Neutrophil (primary cell): ENCODE measurements around the gene ITGAE.
"Not testable (repeated sequence)": the region's sequence is repeated elsewhere in the genome, so short reads cannot be mapped to it uniquely, and the experiment has no call there.

ENCODE experiments used
- H3K27ac ChIP-seq: fragments of 200-600 bp; sonication (generic); 2 replicates; pipeline ENCODE4 v1.5.1; 2016; ENCODE audit warnings: mild to moderate bottlenecking, moderate library complexity
- H3K27me3 ChIP-seq: fragments of 200-600 bp; sonication (generic); 2 replicates; pipeline ENCODE4 v1.6.0; 2016; ENCODE audit warnings: mild to moderate bottlenecking
- H3K36me3 ChIP-seq: fragments of 200-600 bp; sonication (generic); 2 replicates; pipeline ENCODE4 v1.5.1; 2017
- H3K4me1 ChIP-seq, 2 experiments: fragments of 200-600 bp in 1 of 2; sonication (generic) in 1 of 2; 1 replicate in 1 of 2; 2 replicates in 1 of 2; pipeline versions ENCODE4 v1.5.1 to v1.6.1; 2013 to 2016; ENCODE audit warnings: low read depth in 1 of 2, low read length in 1 of 2, mild to moderate bottlenecking in 1 of 2, moderate library complexity in 1 of 2; ENCODE audit not compliant: control insufficient read depth in 1 of 2, insufficient read depth in 1 of 2
- H3K4me3 ChIP-seq, 2 experiments: fragments of 200-600 bp in 1 of 2; sonication (generic) in 1 of 2; 1 replicate in 1 of 2; 2 replicates in 1 of 2; pipeline ENCODE4 v1.5.1; 2013 to 2016; ENCODE audit warnings: low read depth in 1 of 2, low read length in 1 of 2, mild to moderate bottlenecking in 1 of 2, moderate library complexity in 1 of 2
- H3K9me3 ChIP-seq: fragments of 200-600 bp; sonication (generic); 2 replicates; pipeline ENCODE4 v1.5.1; 2016
- TF ChIP-seq, protein P1 (sequence below): fragments of 200-600 bp; sonication (generic); IDR thresholded peaks from 2 replicates; pipeline ENCODE4 v1.5.1; 2016; ENCODE audit warnings: antibody characterized with exemption

The ITGAE gene

DNA sequence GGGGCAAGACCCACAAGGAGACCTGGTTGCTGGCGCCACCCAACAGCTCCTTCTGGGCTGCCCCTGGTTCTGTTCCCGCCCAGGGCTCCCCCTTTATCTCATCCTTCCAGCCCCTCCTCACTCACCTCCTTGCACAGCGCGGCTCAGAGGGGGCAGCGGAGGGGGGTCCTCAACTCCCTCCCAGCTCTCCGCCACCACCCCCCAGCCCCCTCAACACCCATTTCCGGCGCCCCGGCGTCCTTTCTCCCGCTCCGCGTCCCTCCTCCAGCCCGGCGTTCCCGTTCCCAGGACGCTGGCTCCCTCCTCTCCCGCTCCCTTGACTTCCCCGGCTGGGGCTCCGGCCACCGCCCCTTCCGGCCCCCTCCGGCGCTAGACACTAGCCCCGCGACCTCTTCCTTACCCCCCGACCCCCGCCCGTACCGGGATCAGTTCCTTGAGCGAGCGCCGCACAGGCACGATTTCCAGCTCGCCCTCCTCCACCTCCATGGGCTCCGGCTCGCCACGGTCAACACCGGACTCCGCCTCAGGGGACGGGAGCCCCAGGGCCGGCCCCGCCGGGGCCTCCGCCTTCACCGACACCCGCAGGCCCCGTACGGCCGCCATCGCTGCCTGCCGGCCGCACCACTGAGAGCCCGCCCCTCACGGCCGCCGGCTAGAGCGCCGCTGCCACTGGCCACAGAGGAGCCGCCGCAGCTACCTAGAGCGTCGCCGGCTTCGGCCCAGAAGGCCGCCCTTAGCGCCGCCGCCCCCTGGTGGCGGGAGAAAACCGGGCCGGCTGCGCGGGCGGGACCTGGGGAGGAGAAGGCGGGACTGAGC, 44.8 kb upstream of the ITGAE start, which contains the start of gene NCBP3:
Gene NCBP3, minus strand, starts transcription at position 626 of the 816 bp plus-strand sequence. Its CDS starts 23 bp downstream, at position 603.
- H3K36me3 ChIP-seq: peaks cover 10% of the 10 kb centered on the region
- H3K27me3 ChIP-seq: no peaks in the 10 kb centered on the region
- H3K4me3 ChIP-seq: peak within 1 kb of the TSS; percentile 80 to 97
- H3K27ac ChIP-seq: peak within 1 kb of the TSS; percentile 82
- peaks cover 33 to 38% of the 10 kb centered on the region in 2 experiments for H3K4me1 ChIP-seq
- TF ChIP-seq, protein P1, sequence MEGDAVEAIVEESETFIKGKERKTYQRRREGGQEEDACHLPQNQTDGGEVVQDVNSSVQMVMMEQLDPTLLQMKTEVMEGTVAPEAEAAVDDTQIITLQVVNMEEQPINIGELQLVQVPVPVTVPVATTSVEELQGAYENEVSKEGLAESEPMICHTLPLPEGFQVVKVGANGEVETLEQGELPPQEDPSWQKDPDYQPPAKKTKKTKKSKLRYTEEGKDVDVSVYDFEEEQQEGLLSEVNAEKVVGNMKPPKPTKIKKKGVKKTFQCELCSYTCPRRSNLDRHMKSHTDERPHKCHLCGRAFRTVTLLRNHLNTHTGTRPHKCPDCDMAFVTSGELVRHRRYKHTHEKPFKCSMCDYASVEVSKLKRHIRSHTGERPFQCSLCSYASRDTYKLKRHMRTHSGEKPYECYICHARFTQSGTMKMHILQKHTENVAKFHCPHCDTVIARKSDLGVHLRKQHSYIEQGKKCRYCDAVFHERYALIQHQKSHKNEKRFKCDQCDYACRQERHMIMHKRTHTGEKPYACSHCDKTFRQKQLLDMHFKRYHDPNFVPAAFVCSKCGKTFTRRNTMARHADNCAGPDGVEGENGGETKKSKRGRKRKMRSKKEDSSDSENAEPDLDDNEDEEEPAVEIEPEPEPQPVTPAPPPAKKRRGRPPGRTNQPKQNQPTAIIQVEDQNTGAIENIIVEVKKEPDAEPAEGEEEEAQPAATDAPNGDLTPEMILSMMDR: peak; percentile 99
- H3K9me3 ChIP-seq: no peaks in the 10 kb centered on the region

DNA sequence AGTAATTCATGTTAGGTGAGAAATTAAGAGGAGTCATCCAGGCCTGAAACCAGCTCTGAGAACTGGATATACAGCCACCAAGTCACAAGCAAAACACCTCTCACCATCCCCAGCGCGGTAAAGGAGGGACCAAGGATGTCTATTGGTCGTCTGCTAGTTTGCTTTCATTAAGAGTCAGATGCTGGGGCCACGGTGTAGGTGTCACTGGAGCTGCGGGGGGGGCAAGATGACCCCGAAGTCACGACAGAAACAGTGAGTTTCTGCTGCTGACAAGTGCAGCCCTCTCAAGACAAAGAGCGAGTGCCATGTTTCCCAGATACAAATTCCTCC, 44.3 kb upstream of the ITGAE start:
- peaks cover 39 to 44% of the 10 kb centered on the region in 2 experiments for H3K4me1 ChIP-seq
- TF ChIP-seq, protein P1: no peak
- peaks cover 10% of the 10 kb centered on the region for H3K36me3 ChIP-seq
- H3K27ac ChIP-seq: peak overlapping the region; percentile 82
- H3K4me3 ChIP-seq: peak overlapping the region; percentile 80 to 97
- no peaks in the 10 kb centered on the region for H3K27me3 ChIP-seq
- no peaks in the 10 kb centered on the region for H3K9me3 ChIP-seq

DNA sequence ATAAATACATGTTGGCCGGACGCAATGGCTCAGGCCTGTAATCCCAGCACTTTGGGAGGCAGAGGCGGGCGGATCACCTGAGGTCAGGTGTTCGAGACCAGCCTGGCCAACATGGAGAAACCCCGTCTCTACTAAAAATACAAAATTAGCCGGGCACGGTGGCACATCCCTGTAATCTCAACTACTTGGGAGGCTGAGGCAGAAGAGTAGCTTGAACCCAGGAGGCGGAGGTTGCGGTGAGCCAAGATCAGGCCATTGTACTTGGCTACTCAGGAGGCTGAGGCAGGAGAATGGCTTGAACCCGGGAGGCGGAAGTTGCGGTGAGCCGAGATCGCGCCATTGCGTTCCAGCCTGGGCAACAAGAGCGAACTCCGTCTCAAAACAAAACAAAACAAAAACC, 43.6 kb upstream of the ITGAE start:
- H3K9me3 ChIP-seq, H3K27me3 ChIP-seq, H3K27ac ChIP-seq, H3K4me3 ChIP-seq: not testable (repeated sequence)
- peaks cover 16% of the 10 kb centered on the region for H3K36me3 ChIP-seq
- peaks cover 45 to 46% of the 10 kb centered on the region in 2 experiments for H3K4me1 ChIP-seq

DNA sequence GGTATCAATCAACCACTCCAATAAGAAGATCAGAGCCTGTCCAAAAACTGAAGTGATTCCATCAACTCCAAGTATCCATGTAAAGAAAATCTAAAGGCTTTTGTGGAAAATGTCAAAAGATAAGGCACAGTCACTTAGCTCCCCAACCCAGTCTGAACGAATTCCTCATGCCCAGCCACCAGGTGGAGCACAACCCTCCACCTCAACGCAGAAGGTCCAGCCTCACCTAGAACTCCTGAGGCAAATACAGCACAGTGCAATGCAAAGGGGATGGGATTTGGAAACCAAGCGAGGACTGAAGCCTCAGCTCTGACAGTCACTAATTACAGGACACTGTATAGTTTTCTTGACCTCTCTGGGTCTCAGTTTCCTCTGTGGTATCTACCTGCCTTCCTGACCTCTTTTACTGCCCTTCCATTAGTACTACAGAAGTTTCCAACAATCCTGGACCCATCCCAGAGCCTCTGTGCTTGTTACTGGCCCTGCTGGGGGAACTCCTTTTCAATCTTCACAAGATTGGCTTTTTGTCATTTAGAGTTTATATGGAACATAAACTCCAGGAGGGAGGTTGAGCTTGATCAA, 43.0 kb upstream of the ITGAE start:
- H3K36me3 ChIP-seq: peaks cover 22% of the 10 kb centered on the region
- peaks cover 45 to 46% of the 10 kb centered on the region in 2 experiments for H3K4me1 ChIP-seq
- H3K27me3 ChIP-seq: no peaks in the 10 kb centered on the region
- H3K27ac ChIP-seq: peak overlapping the region; percentile 5
- H3K9me3 ChIP-seq: no peaks in the 10 kb centered on the region
- TF ChIP-seq, protein P1: peak; percentile 40
- no peak overlapping the region for H3K4me3 ChIP-seq

DNA sequence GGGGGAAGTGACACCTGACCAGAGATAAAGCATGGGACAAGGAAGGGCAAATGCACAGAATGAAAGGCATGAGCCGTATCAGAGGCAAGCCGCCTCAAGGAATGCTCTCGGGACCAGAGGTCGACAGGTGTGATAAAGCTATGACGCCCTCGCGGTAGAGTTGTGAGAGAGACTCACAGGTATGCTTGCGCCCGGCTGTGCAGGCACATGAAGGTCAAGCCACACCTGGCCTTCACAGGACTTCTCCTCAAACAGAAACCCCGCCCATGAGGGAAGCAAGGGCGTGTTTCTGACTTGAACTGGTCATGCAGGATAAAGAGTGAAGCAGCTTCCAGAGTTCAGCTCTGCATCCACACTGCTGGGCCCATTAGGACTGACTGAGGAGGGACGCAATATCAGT, 37.2 kb upstream of the ITGAE start:
- no peaks in the 10 kb centered on the region for H3K9me3 ChIP-seq
- peak overlapping the region; percentile 21 for H3K27ac ChIP-seq
- no peaks in the 10 kb centered on the region for H3K27me3 ChIP-seq
- H3K4me1 ChIP-seq: peaks cover 48 to 51% of the 10 kb centered on the region in 2 experiments
- H3K36me3 ChIP-seq: peaks cover 39% of the 10 kb centered on the region
- no peak overlapping the region for H3K4me3 ChIP-seq
- TF ChIP-seq, protein P1: no peak

DNA sequence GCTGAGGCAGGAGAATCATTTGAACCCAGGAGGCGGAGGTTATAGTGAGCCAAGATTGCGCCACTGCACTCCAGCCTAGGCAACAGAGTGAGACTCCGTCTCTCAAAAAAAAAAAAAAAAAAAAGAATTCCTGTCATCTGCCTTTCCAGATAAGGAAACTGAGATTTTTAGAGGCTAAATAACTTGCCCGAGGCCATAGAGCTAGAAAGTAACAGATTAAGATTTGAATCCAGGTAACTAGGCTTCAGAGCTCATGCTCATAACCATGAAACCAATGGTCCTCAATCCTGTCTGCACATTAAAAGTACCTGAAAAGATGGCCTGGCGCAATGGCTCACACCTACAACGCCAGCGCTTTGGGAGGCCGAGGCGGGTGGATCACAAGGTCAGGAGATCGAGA, 35.6 kb upstream of the ITGAE start:
- peak overlapping the region; percentile 66 for H3K27ac ChIP-seq
- TF ChIP-seq, protein P1: no peak
- peaks cover 29% of the 10 kb centered on the region for H3K36me3 ChIP-seq
- H3K4me3 ChIP-seq: no peak overlapping the region
- H3K4me1 ChIP-seq: peaks cover 46 to 47% of the 10 kb centered on the region in 2 experiments
- no peaks in the 10 kb centered on the region for H3K27me3 ChIP-seq
- no peaks in the 10 kb centered on the region for H3K9me3 ChIP-seq
